HEK293T (cell line): ENCODE data around the gene LGALSL.

Experiments
- BHLHE40 ChIP-seq: fragments of 450-650 bp; IDR thresholded peaks from 2 replicates; pipeline ENCODE4 v1.6.1; 2016; ENCODE audit warnings: mild to moderate bottlenecking, moderate library complexity, borderline replicate concordance
- FOXK2 ChIP-seq: fragments of 450-650 bp; IDR thresholded peaks from 2 replicates; pipeline ENCODE4 v1.6.1; 2016; ENCODE audit warnings: mild to moderate bottlenecking
- FOXM1 ChIP-seq: fragments of 450-650 bp; IDR thresholded peaks from 2 replicates; pipeline ENCODE4 v1.6.1; 2017; ENCODE audit warnings: mild to moderate bottlenecking, borderline replicate concordance
- HDGF ChIP-seq: fragments of 450-650 bp; IDR thresholded peaks from 2 replicates; pipeline ENCODE4 v1.6.1; 2017; ENCODE audit warnings: antibody characterized with exemption, borderline replicate concordance
- PKNOX1 ChIP-seq: fragments of 450-650 bp; IDR thresholded peaks from 2 replicates; pipeline ENCODE4 v1.6.1; 2016
- ZNF384 ChIP-seq: fragments of 450-650 bp; IDR thresholded peaks from 2 replicates; pipeline ENCODE4 v1.6.1; 2016

GRCh38 chr2:64462940-64463700, 9.2 kb downstream of the LGALSL start:
- TF ChIP-seq HDGF: no peak
- no peak for TF ChIP-seq FOXK2
- TF ChIP-seq ZNF384: no peak
- TF ChIP-seq PKNOX1: no peak
- TF ChIP-seq BHLHE40: no peak
- no peak for TF ChIP-seq FOXM1
